BJ (cell line): ENCODE data around the gene LAD1. TPM values are rescaled to one million over a fixed set of nuclear protein-coding genes. Genes with fewer than 3 reads are reported as not detected.

Source experiments
- CTCF ChIA-PET: fragments of 350-600 bp; formaldehyde crosslinking; extraction: SDS; loops from one replicate; lab custom pipeline; 2021; ENCODE audit warnings: antibody characterized with exemption, inconsistent platforms; lab: Yijun Ruan, JAX
- POLR2A ChIA-PET: fragments of 300-600 bp; sonication (Branson Sonifier 250); formaldehyde crosslinking; extraction: SDS; loops from one replicate; lab custom pipeline; 2021; ENCODE audit warnings: antibody characterized with exemption; lab: Charles Lee
- DNase-seq: peaks from one replicate; pipeline ENCODE4 v3.0.0-alpha.2; 2011; ENCODE audit warnings: low read depth
- H3K27me3 ChIP-seq: 2 replicates; pipeline ENCODE4 v1.6.0; 2011; ENCODE audit warnings: low read length; ENCODE audit not compliant: control insufficient read depth, insufficient read depth
- H3K36me3 ChIP-seq: 2 replicates; pipeline ENCODE4 v1.5.1; 2011; ENCODE audit warnings: low read length; ENCODE audit not compliant: control insufficient read depth, insufficient read depth
- H3K4me3 ChIP-seq: 2 replicates; pipeline ENCODE4 v1.5.1; 2011; ENCODE audit warnings: low read depth, mild to moderate bottlenecking, control low read depth, low read length
- CTCF ChIP-seq: IDR thresholded peaks from 2 replicates; pipeline ENCODE4 v1.5.1; 2011; ENCODE audit warnings: low read depth, mild to moderate bottlenecking, control low read depth, inconsistent platforms, low read length, moderate library complexity; ENCODE audit not compliant: insufficient read depth
- polyA plus RNA-seq: library from polyadenylated mRNA; depleted of rRNA; stranded (reverse); fragments of >200 nt; gene quantifications from 2 replicates; pipeline ENCODE4 v1.2.3, GENCODE V29; 2011; rRNA removed

The LAD1 gene
- polyA plus RNA-seq, 1 experiment, result not detected

- H3K4me3 ChIP-seq, result no peak overlapping the region
- peaks cover 7% of the 10 kb centered on the region; the same call in 1 of the 2 replicates for H3K27me3 ChIP-seq
- TF ChIP-seq CTCF, result no peak
- CTCF ChIA-PET, result interaction anchor here (2.1 to 5.7 kb wide), 2 partner anchors 16 to 77 kb away, joined by 8 to 43 read pairs; no protein-coding TSS in a partner anchor
- no peaks in the 10 kb centered on the region for H3K36me3 ChIP-seq
- POLR2A ChIA-PET, result no interaction called here
- DNase-seq, result no peak
Measured at GRCh38 chr1:201331166-201331565, 68.0 kb downstream of the LAD1 start.

Other genes starting within 250 kb of the LAD1 start
- gene TMEM9, start 244.8 kb downstream of the LAD1 start, polyA plus RNA-seq, result 121 and 171 TPM in 2 replicates
- not detected in 2 replicates for gene IGFN1, start 208.5 kb downstream of the LAD1 start, polyA plus RNA-seq
- gene PKP1, start 115.8 kb downstream of the LAD1 start, polyA plus RNA-seq, result 0.05 TPM in 2 replicates
- gene TNNT2, start 21.6 kb downstream of the LAD1 start, polyA plus RNA-seq, result not detected in 2 replicates
- 0.17 TPM in 1 of 2 replicates, not detected in the other for gene TNNI1, start 22.4 kb upstream of the LAD1 start, polyA plus RNA-seq
- 87.3 and 130 TPM in 2 replicates for gene PHLDA3, start 69.9 kb upstream of the LAD1 start, polyA plus RNA-seq
- 720 and 957 TPM in 2 replicates for gene CSRP1, start 107.8 kb upstream of the LAD1 start, polyA plus RNA-seq
- 15.6 and 21.6 TPM in 2 replicates for gene NAV1, start 139.8 kb upstream of the LAD1 start, polyA plus RNA-seq